Sigmoid colon (tissue), 3 donors: ENCODE measurements around the gene C1QTNF8.

ENCODE experiments used
- POLR2A ChIP-seq, 2 donors: fragments of 450-650 bp; IDR thresholded peaks; one replicate each; pipeline ENCODE4 v1.6.1; 2016; ENCODE audit warnings: antibody characterized with exemption in 2 of 2, mild to moderate bottlenecking in 2 of 2, moderate library complexity in 2 of 2
- TF ChIP-seq, protein P1 (sequence below), 4 experiments: fragments of 450-650 bp in 3 of 4; fragments of 200-600 bp in 1 of 4; IDR thresholded peaks; one replicate each; pipeline ENCODE4 v1.5.1; 2016 to 2019; ENCODE audit warnings: antibody characterized with exemption in 4 of 4, mild to moderate bottlenecking in 3 of 4, moderate library complexity in 2 of 4

DNA sequence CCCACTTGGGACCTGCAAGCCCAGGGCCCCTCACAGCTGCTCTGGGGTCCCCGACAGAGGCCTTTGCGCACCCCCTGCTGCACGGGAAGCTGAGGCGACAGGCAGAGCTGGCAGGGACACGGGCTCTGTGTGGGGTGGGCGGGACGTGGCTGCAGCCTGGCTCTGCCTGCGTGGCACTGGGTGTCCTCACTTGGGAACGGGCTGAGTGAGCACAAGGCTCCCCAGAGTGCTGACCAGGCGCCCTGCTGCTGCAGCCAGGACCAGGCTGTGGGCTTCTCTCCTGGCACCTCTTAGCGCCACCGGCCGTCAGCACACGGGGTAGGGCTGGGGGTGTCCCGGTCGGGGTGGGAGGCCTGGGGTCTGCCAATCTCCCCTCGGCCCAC is 6.6 kb downstream of the C1QTNF8 start:
- TF ChIP-seq, protein P1, sequence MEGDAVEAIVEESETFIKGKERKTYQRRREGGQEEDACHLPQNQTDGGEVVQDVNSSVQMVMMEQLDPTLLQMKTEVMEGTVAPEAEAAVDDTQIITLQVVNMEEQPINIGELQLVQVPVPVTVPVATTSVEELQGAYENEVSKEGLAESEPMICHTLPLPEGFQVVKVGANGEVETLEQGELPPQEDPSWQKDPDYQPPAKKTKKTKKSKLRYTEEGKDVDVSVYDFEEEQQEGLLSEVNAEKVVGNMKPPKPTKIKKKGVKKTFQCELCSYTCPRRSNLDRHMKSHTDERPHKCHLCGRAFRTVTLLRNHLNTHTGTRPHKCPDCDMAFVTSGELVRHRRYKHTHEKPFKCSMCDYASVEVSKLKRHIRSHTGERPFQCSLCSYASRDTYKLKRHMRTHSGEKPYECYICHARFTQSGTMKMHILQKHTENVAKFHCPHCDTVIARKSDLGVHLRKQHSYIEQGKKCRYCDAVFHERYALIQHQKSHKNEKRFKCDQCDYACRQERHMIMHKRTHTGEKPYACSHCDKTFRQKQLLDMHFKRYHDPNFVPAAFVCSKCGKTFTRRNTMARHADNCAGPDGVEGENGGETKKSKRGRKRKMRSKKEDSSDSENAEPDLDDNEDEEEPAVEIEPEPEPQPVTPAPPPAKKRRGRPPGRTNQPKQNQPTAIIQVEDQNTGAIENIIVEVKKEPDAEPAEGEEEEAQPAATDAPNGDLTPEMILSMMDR (IDR thresholded peaks at IDR 0.05), result no peak
- TF ChIP-seq POLR2A (IDR thresholded peaks at IDR 0.05), result no peak
